HG03432 (cell line): ENCODE data around the gene LIG3.
"Not testable (repeated sequence)": the region's sequence is repeated elsewhere in the genome, so short reads cannot be mapped to it uniquely, and the experiment has no call there.

ENCODE experiments used
- ATAC-seq: cut with Tn5 transposase; IDR thresholded peaks from one replicate; pipeline ENCODE4 v1.9.1; 2021; ENCODE audit warnings: mild to moderate bottlenecking, moderate library complexity; ENCODE audit not compliant: unreplicated experiment

LIG3 gene

GRCh38 chr17:34998205-34998604 lies 17.9 kb downstream of the LIG3 start:
- ATAC-seq = no peak

GRCh38 chr17:34999456-34999855 lies 19.1 kb downstream of the LIG3 start:
- no peak for ATAC-seq

DNA sequence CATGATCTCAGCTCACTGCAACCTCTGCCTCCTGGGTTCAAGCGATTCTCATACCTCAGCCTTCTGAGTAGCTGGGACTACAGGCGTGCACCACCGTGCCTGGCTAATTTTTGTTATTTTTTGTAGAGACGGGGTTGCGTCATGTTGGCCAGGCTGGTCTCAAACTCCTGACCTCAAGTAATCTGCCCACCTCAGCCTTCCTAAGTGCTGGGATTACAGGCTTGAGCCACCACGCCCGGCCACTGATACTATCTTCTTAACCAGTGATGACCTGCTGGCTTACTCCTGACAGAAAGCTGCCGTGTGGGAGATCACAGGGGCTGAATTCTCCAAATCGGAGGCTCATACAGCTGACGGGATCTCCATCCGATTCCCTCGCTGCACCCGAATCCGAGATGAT lies 20.7 kb downstream of the LIG3 start:
- not testable (repeated sequence) for ATAC-seq

- no peak for ATAC-seq
These were observed 21.2 kb downstream of the LIG3 start for GRCh38 chr17:35001549-35001948.

- ATAC-seq = no peak
These were observed 22.7 kb downstream of the LIG3 start for GRCh38 chr17:35002876-35003551.

- ATAC-seq = no peak
These were observed 23.5 kb downstream of the LIG3 start for GRCh38 chr17:35003778-35004177.

- ATAC-seq = no peak
These were observed 26.0 kb downstream of the LIG3 start for GRCh38 chr17:35006345-35006744.

DNA sequence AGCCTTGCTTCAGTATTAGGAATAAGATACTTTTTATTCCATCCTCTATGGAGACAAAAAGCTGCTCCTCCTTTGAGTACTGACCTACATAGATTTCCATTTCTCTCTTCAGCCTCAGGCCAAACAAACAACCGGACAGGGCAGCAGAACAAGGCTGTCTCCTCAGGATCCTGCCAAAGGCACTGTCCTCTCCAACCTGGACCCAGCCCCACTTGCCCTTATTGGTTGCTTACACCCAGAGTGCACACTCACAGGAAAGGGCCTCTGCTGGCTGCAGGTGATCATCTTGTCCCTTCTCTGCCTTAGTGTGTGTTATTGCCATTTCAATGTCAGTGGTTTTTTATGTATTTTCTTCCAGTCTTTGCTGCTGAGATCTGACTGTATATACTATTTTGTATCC lies 26.6 kb downstream of the LIG3 start:
- no peak for ATAC-seq

DNA sequence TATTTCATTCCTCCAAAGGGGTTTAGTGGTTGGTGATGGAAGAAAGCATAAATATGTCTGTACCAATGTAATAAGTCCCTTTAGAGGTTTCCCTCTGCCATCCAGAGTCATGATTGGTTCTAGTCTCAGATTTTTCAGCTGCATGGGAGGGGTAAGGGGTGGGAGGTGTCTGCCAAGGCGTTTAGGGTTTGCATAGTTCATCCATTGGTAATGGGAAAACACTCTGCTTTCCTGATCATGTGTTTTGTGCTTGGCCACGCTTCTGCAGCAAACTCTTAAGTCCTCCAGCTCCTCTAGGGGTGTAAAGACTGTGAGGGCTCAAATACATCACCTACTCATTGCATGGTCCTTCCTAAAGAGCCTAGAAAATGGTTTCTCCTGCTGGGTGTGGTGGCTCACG lies 29.8 kb downstream of the LIG3 start:
- no peak for ATAC-seq

DNA sequence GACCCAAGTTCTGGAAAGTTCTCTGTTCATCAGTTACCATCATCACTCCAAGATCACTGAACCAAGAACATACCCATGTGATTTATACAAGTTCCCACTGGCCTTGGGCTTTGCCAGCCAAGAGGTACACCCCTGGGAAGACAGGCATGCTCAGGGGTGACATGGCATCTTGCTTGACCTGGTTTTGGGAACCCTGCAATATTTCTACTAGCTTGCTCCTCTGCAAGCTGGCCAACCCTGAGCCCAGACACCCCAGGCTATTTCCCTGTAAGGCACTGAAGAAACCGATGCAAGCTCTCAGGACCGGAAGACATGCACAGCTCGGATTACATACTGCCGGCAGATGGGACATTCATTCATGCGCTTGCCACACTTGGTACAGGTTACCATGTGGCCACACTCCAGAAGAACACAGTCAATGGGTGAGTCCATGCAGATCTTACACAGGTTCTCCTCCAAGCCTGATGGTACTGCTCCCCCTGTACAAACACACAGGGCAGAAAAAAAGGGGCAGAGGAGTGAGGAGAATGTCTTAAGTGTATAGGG lies 31.4 kb downstream of the LIG3 start:
- no peak for ATAC-seq

GRCh38 chr17:35016369-35016768 lies 36.1 kb downstream of the LIG3 start:
- no peak for ATAC-seq

DNA sequence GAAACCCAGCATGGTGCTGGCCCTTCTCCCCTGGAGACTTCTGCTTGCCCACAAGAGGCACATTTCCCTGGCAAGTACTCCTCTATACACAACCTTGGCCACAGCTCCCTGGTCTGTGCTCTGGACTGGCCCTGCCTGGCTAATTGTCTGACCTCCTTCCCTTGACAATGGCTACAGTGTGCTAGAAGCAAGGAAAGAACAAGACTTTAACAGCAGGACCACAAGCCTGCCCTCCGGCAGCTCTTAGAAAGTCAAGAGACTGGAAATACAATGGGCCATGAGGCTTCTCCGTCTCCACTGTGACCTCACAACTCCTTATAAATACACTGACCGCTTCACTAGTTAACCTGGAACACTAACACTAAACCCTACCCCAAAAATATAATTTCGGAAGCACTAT lies 36.7 kb downstream of the LIG3 start:
- no peak for ATAC-seq

DNA sequence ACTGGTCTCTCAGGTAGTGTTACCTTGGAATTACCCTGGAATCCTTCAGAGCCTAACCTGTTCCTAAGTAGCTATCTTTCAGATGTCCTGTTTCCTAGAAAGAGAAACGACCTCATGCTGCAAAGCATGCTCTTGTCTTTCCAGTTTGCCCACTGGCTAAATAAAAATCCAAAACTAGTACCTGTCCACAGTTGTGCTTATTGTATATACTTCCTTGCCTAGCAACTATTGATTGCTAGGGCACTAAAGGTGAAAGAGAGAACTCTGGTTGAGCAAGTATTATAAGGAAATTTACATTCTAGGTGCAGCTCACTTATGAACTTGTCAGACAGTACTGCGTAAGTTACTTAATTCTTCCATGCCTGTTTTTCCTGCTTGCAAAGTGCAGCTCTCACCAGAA lies 38.5 kb downstream of the LIG3 start:
- no peak for ATAC-seq

DNA sequence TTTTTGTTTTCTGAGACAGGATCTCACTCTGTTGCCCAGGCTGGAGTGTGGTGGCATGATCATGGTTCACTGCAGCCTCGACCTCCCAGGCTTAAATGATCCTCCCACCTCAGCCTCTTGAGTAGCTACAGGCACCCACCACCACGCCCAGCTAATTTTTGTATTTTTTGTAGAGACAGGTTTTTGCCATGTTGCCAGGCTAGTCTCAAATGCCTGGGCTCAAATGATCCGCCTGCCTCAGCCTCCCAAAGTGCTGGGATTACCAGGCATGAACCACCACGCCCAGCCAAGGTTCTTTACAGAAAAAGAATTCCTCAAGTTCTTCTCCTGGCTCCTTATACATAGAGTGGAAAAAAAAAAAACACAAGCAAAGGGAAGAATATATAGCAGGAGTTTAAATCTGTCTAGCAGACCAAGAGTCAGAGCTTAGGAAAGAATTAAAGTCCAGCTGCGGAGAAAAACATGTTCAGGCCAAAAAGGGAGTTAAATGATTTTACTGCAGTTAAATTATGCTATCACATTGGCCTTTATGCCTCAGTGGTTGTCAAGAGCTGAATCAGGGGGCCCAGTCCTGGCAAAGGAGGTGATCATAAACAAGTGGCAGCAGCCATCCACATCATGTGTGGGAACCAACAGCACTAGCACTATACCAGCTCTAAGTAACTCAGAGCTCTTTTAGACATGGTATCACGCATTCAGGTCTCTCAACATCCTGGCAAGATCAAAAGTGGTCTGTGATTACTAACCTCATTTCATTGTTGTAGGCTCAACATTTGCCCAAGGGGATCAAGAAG lies 39.3 kb downstream of the LIG3 start:
- no peak for ATAC-seq

DNA sequence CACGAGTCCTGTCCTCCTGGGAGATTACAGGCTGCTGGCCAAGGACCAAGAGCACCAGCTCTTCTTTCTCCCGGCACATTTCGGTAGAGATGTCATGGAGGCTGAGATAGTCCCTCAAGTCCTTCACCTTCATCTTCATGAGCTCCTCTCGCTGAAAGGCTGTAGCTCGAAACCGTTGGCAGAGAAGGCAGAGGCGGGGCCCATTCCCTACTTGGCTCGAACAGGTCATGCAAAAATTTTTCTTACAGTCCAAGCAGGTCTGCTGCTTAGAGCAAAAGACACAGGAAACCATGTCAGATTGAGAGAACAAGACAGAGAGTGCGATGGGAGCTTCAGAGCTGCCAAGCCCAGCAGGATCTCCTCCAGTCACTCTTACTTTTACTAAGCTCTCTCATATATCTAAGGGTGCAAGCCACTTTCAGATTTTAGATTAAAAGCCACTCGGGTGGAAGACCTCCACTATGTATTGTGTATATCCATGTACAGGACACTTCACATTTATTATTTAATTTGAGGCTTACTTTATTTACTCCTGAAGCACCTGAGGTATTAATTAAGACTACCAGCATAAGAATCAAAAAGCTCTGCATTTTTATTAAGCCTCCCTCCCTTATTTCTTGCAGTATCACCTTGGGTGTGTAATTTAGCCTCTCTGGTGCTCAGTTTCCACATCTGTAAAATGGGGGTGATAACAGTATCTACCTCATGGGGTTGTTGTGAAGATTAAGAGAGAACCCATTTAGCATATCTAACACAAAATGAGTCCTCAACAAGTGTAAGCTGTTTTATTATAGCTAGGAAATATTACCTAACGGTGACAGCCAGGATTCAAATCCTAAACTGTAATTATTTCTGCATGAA lies 41.4 kb downstream of the LIG3 start:
- no peak for ATAC-seq

- peak; percentile 45 for ATAC-seq
These were observed 42.3 kb downstream of the LIG3 start for GRCh38 chr17:35022536-35023063.

GRCh38 chr17:35023538-35023937 lies 43.2 kb downstream of the LIG3 start:
- ATAC-seq = no peak

DNA sequence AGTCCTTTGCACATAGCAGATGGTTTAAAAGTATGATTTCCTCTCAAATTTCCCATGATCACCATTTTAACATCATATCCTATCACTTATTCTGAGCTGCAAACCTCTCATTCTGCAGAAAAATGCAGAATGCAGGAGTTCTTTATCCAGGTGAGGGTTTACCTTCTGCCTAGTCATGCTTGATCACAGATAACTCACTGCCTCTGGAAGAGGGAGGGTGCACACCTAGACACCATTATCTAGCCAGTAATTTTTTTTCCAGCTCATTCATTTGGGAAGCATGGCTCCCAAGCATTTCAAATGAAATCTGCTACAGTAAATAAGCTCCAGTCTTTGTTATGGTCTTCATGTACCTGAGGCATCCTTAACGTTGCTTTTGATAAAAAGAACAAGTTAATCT lies 45.2 kb downstream of the LIG3 start:
- ATAC-seq = no peak

GRCh38 chr17:35028097-35028496 lies 47.8 kb downstream of the LIG3 start:
- not testable (repeated sequence) for ATAC-seq

GRCh38 chr17:35028531-35029262 lies 48.4 kb downstream of the LIG3 start:
- no peak for ATAC-seq
